GM12878 (cell line): ENCODE results near the gene LIMS3.
"Not testable (repeated sequence)": the region's sequence is repeated elsewhere in the genome, so short reads cannot be mapped to it uniquely, and the experiment has no call there.

Experiments
- CHD4 ChIP-seq: fragments of 200-600 bp; sonication (generic); IDR thresholded peaks from 2 replicates; pipeline ENCODE4 v1.6.1; 2016; ENCODE audit warnings: mild to moderate bottlenecking
- EP300 ChIP-seq, 2 experiments: fragments of 150-350 bp in 1 of 2; IDR thresholded peaks; 2 replicates each; pipeline ENCODE4 v1.6.1; 2011 to 2012; ENCODE audit warnings: low read depth in 2 of 2, low read length in 2 of 2, borderline replicate concordance in 1 of 2, improper control_type of control experiment in 1 of 2, inconsistent platforms in 1 of 2; ENCODE audit not compliant: control insufficient read depth in 1 of 2
- KAT2A ChIP-seq: conservative IDR thresholded peaks from 2 replicates; pipeline ENCODE4 v1.6.1; 2011; ENCODE audit warnings: low read depth, low read length; ENCODE audit not compliant: control insufficient read depth
- MXI1 ChIP-seq: fragments of 150-350 bp; IDR thresholded peaks from 2 replicates; pipeline ENCODE4 v1.6.1; 2011; ENCODE audit warnings: low read depth, mild to moderate bottlenecking, inconsistent platforms, low read length, improper control_type of control experiment
- POLR2A ChIP-seq: IDR thresholded peaks from 2 replicates; pipeline ENCODE4 v1.6.1; 2011; ENCODE audit warnings: low read depth, mild to moderate bottlenecking, low read length
- POLR2AphosphoS5 ChIP-seq: IDR thresholded peaks from 2 replicates; pipeline ENCODE4 v1.6.1; 2011; ENCODE audit warnings: mild to moderate bottlenecking, low read length, inconsistent platforms
- RAD21 ChIP-seq: IDR thresholded peaks from 2 replicates; pipeline ENCODE4 v1.6.1; 2011; ENCODE audit warnings: mild to moderate bottlenecking, low read depth, low read length, moderate library complexity; ENCODE audit not compliant: insufficient read depth
- RAD51 ChIP-seq: fragments of 450-650 bp; IDR thresholded peaks from 2 replicates; pipeline ENCODE4 v1.6.1; 2016; ENCODE audit warnings: moderate library complexity, mild to moderate bottlenecking, inconsistent platforms
- RFX5 ChIP-seq: IDR thresholded peaks from 2 replicates; pipeline ENCODE4 v1.6.1; 2011; ENCODE audit warnings: low read depth, low read length, improper control_type of control experiment
- ZZZ3 ChIP-seq: IDR thresholded peaks from 2 replicates; pipeline ENCODE4 v1.6.1; 2011; ENCODE audit warnings: low read depth; ENCODE audit not compliant: control insufficient read depth, insufficient read length
- TF ChIP-seq, protein P1 (sequence below): IDR thresholded peaks from 2 replicates; pipeline ENCODE4 v1.6.1; 2011; ENCODE audit warnings: low read depth, mild to moderate bottlenecking, low read length, moderate library complexity, borderline replicate concordance; ENCODE audit errors: extremely low read depth
- TF ChIP-seq, protein P2 (sequence below), 3 experiments: IDR thresholded peaks in 2 of 3; conservative IDR thresholded peaks in 1 of 3; 2 replicates each; pipeline ENCODE4 v1.5.1; 2011; ENCODE audit warnings: low read depth in 3 of 3, low read length in 3 of 3, mild to moderate bottlenecking in 3 of 3, control low read depth in 2 of 3, moderate library complexity in 2 of 3, inconsistent platforms in 1 of 3, mixed read lengths in 1 of 3; ENCODE audit not compliant: control insufficient read depth in 2 of 3, insufficient read depth in 1 of 3; ENCODE audit errors: extremely low read depth in 1 of 3
- TF ChIP-seq, protein P3 (sequence below): IDR thresholded peaks from 2 replicates; pipeline ENCODE4 v1.6.1; 2012; ENCODE audit warnings: improper control_type of control experiment, low read depth, low read length; ENCODE audit not compliant: insufficient replicate concordance

DNA sequence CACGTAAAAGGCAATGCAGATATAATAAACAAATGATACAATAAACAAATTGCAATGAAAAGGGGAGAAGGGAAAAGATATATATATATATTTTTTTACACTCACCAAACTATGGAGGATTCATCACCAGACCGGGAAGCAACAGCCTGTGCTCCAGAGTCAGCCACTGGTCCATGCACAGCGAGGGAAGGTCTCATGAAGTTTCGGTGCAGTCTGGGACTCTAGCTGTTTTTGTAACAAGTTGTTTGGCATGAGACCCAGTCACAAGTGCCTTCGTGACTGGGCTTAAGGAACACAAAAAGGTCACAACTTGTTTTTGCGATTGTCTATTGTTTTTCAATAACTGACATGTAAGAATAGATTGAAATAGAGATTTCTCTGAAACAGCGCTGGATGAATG lies 4.8 kb upstream of the LIMS3 start:
- TF ChIP-seq RAD51; CHD4; POLR2AphosphoS5; RAD21; ZZZ3; RFX5; EP300 (IDR thresholded peaks at IDR 0.05; ENCODE audit: borderline replicate concordance in 1 of 2, control insufficient read depth in 1 of 2, low read depth in 2 of 2, low read length in 2 of 2); KAT2A; POLR2A; MXI1: not testable (repeated sequence)
- TF ChIP-seq, protein P1, sequence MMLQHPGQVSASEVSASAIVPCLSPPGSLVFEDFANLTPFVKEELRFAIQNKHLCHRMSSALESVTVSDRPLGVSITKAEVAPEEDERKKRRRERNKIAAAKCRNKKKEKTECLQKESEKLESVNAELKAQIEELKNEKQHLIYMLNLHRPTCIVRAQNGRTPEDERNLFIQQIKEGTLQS = not testable (repeated sequence)
- TF ChIP-seq, protein P2, sequence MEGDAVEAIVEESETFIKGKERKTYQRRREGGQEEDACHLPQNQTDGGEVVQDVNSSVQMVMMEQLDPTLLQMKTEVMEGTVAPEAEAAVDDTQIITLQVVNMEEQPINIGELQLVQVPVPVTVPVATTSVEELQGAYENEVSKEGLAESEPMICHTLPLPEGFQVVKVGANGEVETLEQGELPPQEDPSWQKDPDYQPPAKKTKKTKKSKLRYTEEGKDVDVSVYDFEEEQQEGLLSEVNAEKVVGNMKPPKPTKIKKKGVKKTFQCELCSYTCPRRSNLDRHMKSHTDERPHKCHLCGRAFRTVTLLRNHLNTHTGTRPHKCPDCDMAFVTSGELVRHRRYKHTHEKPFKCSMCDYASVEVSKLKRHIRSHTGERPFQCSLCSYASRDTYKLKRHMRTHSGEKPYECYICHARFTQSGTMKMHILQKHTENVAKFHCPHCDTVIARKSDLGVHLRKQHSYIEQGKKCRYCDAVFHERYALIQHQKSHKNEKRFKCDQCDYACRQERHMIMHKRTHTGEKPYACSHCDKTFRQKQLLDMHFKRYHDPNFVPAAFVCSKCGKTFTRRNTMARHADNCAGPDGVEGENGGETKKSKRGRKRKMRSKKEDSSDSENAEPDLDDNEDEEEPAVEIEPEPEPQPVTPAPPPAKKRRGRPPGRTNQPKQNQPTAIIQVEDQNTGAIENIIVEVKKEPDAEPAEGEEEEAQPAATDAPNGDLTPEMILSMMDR (IDR thresholded peaks at IDR 0.05 in 2 of 3, conservative IDR thresholded peaks at IDR 0.05 in 1 of 3; ENCODE audit: control insufficient read depth in 2 of 3, extremely low read depth in 1 of 3, insufficient read depth in 1 of 3, low read depth in 3 of 3, low read length in 3 of 3) = not testable (repeated sequence)
- TF ChIP-seq, protein P3, sequence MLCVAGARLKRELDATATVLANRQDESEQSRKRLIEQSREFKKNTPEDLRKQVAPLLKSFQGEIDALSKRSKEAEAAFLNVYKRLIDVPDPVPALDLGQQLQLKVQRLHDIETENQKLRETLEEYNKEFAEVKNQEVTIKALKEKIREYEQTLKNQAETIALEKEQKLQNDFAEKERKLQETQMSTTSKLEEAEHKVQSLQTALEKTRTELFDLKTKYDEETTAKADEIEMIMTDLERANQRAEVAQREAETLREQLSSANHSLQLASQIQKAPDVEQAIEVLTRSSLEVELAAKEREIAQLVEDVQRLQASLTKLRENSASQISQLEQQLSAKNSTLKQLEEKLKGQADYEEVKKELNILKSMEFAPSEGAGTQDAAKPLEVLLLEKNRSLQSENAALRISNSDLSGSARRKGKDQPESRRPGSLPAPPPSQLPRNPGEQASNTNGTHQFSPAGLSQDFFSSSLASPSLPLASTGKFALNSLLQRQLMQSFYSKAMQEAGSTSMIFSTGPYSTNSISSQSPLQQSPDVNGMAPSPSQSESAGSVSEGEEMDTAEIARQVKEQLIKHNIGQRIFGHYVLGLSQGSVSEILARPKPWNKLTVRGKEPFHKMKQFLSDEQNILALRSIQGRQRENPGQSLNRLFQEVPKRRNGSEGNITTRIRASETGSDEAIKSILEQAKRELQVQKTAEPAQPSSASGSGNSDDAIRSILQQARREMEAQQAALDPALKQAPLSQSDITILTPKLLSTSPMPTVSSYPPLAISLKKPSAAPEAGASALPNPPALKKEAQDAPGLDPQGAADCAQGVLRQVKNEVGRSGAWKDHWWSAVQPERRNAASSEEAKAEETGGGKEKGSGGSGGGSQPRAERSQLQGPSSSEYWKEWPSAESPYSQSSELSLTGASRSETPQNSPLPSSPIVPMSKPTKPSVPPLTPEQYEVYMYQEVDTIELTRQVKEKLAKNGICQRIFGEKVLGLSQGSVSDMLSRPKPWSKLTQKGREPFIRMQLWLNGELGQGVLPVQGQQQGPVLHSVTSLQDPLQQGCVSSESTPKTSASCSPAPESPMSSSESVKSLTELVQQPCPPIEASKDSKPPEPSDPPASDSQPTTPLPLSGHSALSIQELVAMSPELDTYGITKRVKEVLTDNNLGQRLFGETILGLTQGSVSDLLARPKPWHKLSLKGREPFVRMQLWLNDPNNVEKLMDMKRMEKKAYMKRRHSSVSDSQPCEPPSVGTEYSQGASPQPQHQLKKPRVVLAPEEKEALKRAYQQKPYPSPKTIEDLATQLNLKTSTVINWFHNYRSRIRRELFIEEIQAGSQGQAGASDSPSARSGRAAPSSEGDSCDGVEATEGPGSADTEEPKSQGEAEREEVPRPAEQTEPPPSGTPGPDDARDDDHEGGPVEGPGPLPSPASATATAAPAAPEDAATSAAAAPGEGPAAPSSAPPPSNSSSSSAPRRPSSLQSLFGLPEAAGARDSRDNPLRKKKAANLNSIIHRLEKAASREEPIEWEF = not testable (repeated sequence)
